Stimulated activated memory B cell treated with anti-CD40 and anti-IgM and Interleukin-4, amounts not matched to agents 10 μg/mL and 1 μg/mL and 100 μg/mL, for 72 hours (primary cell): ENCODE results near the gene UBXN6.

ENCODE experiments used
- ATAC-seq: fragments of 150-1000 bp; cut with Tn5 transposase; 2 replicates; pipeline ENCODE4 v1.10.0; 2021
- H3K27ac Mint-ChIP-seq: one replicate; pipeline ENCODE4 v1.8.0; 2022; ENCODE audit warnings: mild to moderate bottlenecking, mixed read lengths
- H3K27me3 Mint-ChIP-seq: one replicate; pipeline ENCODE4 v1.8.0; 2022; ENCODE audit warnings: mixed read lengths
- H3K36me3 Mint-ChIP-seq: one replicate; pipeline ENCODE4 v1.8.0; 2022; ENCODE audit warnings: mixed read lengths
- H3K4me1 Mint-ChIP-seq: one replicate; pipeline ENCODE4 v1.8.0; 2022; ENCODE audit warnings: mixed read lengths
- H3K4me3 Mint-ChIP-seq: one replicate; pipeline ENCODE4 v1.8.0; 2022; ENCODE audit warnings: mild to moderate bottlenecking, moderate library complexity, mixed read lengths
- H3K9me3 Mint-ChIP-seq: one replicate; pipeline ENCODE4 v1.8.0; 2022; ENCODE audit warnings: mixed read lengths

UBXN6 gene

GRCh38 chr19:4453232-4454179, 4.1 kb downstream of the UBXN6 start:
- ATAC-seq = no peak
- Mint-ChIP-seq H3K4me1 (peaks cover 24% of the 10 kb centered on the region), H3K9me3 (no peaks in the 10 kb centered on the region), H3K27ac (no peak overlapping the region), H3K36me3 (peaks cover 38% of the 10 kb centered on the region), H3K4me3 (no peak overlapping the region), H3K27me3 (no peaks in the 10 kb centered on the region)

- ATAC-seq = no peak
- no peaks in the 10 kb centered on the region for H3K27me3 Mint-ChIP-seq
- H3K36me3 Mint-ChIP-seq = peaks cover 43% of the 10 kb centered on the region
- H3K27ac Mint-ChIP-seq = no peak overlapping the region
- no peak overlapping the region for H3K4me3 Mint-ChIP-seq
- no peaks in the 10 kb centered on the region for H3K9me3 Mint-ChIP-seq
- H3K4me1 Mint-ChIP-seq = peaks cover 24% of the 10 kb centered on the region
These were observed 5.2 kb downstream of the UBXN6 start for GRCh38 chr19:4452230-4452990.

GRCh38 chr19:4449639-4450028, 8.0 kb downstream of the UBXN6 start:
- Mint-ChIP-seq H3K9me3 (no peaks in the 10 kb centered on the region), H3K4me3 (no peak overlapping the region), H3K36me3 (peaks cover 48% of the 10 kb centered on the region), H3K4me1 (no peaks in the 10 kb centered on the region), H3K27me3 (no peaks in the 10 kb centered on the region), H3K27ac (no peak overlapping the region)
- ATAC-seq = no peak

GRCh38 chr19:4449022-4449638, 8.5 kb downstream of the UBXN6 start:
- Mint-ChIP-seq H3K36me3 (peaks cover 48% of the 10 kb centered on the region), H3K27ac (no peak overlapping the region), H3K27me3 (no peaks in the 10 kb centered on the region), H3K4me3 (no peak overlapping the region), H3K4me1 (no peaks in the 10 kb centered on the region), H3K9me3 (no peaks in the 10 kb centered on the region)
- ATAC-seq = no peak

- Mint-ChIP-seq H3K27ac (no peak overlapping the region), H3K4me3 (no peak overlapping the region), H3K9me3 (no peaks in the 10 kb centered on the region), H3K27me3 (no peaks in the 10 kb centered on the region), H3K4me1 (peaks cover 2% of the 10 kb centered on the region), H3K36me3 (peaks cover 46% of the 10 kb centered on the region)
- ATAC-seq = no peak
These were observed 9.2 kb downstream of the UBXN6 start for GRCh38 chr19:4448147-4448985.

GRCh38 chr19:4447327-4448146, 10.1 kb downstream of the UBXN6 start:
- H3K4me3 Mint-ChIP-seq = no peak overlapping the region
- no peak for ATAC-seq

GRCh38 chr19:4446704-4447200, 10.8 kb downstream of the UBXN6 start:
- peaks cover 30% of the 10 kb centered on the region for H3K36me3 Mint-ChIP-seq
- H3K9me3 Mint-ChIP-seq = no peaks in the 10 kb centered on the region
- peaks cover 18% of the 10 kb centered on the region for H3K4me1 Mint-ChIP-seq
- no peak overlapping the region for H3K27ac Mint-ChIP-seq
- H3K27me3 Mint-ChIP-seq = no peaks in the 10 kb centered on the region
- H3K4me3 Mint-ChIP-seq = no peak overlapping the region
- no peak for ATAC-seq

More at GRCh38 chr19:4447327-4448146, 10.1 kb downstream of the UBXN6 start:
- H3K36me3 Mint-ChIP-seq = peaks cover 38% of the 10 kb centered on the region
- H3K4me1 Mint-ChIP-seq = peaks cover 11% of the 10 kb centered on the region
- H3K27me3 Mint-ChIP-seq = no peaks in the 10 kb centered on the region
- H3K9me3 Mint-ChIP-seq = no peaks in the 10 kb centered on the region
- no peak overlapping the region for H3K27ac Mint-ChIP-seq

- Mint-ChIP-seq H3K27ac (no peak overlapping the region), H3K36me3 (peaks cover 29% of the 10 kb centered on the region), H3K4me1 (peaks cover 19% of the 10 kb centered on the region), H3K9me3 (no peaks in the 10 kb centered on the region), H3K4me3 (no peak overlapping the region), H3K27me3 (no peaks in the 10 kb centered on the region)
- ATAC-seq = no peak
These were observed 11.5 kb downstream of the UBXN6 start for GRCh38 chr19:4445963-4446703.

- Mint-ChIP-seq H3K9me3 (no peaks in the 10 kb centered on the region), H3K27me3 (no peaks in the 10 kb centered on the region), H3K36me3 (peaks cover 28% of the 10 kb centered on the region), H3K4me1 (peaks cover 19% of the 10 kb centered on the region), H3K27ac (no peak overlapping the region), H3K4me3 (no peak overlapping the region)
- no peak for ATAC-seq
These were observed 12.5 kb downstream of the UBXN6 start for GRCh38 chr19:4444765-4445741.

GRCh38 chr19:4443966-4444764, 13.4 kb downstream of the UBXN6 start:
- no peaks in the 10 kb centered on the region for H3K27me3 Mint-ChIP-seq
- peaks cover 19% of the 10 kb centered on the region for H3K4me1 Mint-ChIP-seq
- H3K9me3 Mint-ChIP-seq = no peaks in the 10 kb centered on the region
- H3K27ac Mint-ChIP-seq = no peak overlapping the region
- H3K4me3 Mint-ChIP-seq = no peak overlapping the region
- H3K36me3 Mint-ChIP-seq = peaks cover 28% of the 10 kb centered on the region
- no peak for ATAC-seq

GRCh38 chr19:4443188-4443587, 14.4 kb downstream of the UBXN6 start:
- peak overlapping the region; percentile 84 for H3K27ac Mint-ChIP-seq
- no peak for ATAC-seq
- H3K4me1 Mint-ChIP-seq = peaks cover 19% of the 10 kb centered on the region
- H3K36me3 Mint-ChIP-seq = peaks cover 19% of the 10 kb centered on the region
- H3K4me3 Mint-ChIP-seq = no peak overlapping the region
- no peaks in the 10 kb centered on the region for H3K27me3 Mint-ChIP-seq
- H3K9me3 Mint-ChIP-seq = no peaks in the 10 kb centered on the region

- Mint-ChIP-seq H3K9me3 (no peaks in the 10 kb centered on the region), H3K27me3 (no peaks in the 10 kb centered on the region), H3K36me3 (peaks cover 18% of the 10 kb centered on the region), H3K4me1 (peaks cover 19% of the 10 kb centered on the region), H3K27ac (peak overlapping the region; percentile 84), H3K4me3 (no peak overlapping the region)
- no peak for ATAC-seq
These were observed 14.8 kb downstream of the UBXN6 start for GRCh38 chr19:4442819-4443146.
